HUES6 (cell line): Measurements from ENCODE around the gene ZNF20.

Source experiments
- H3K27ac ChIP-seq: 2 replicates; pipeline ENCODE4 v1.7.0; 2013; ENCODE audit warnings: low read depth, mild to moderate bottlenecking, low read length, inconsistent platforms
- H3K27me3 ChIP-seq: 2 replicates; pipeline ENCODE4 v1.6.1; 2013; ENCODE audit warnings: low read length; ENCODE audit not compliant: control insufficient read depth, insufficient read depth
- H3K36me3 ChIP-seq: 2 replicates; pipeline ENCODE4 v1.6.1; 2013; ENCODE audit warnings: low read length; ENCODE audit not compliant: control insufficient read depth, insufficient read depth
- H3K4me1 ChIP-seq: 2 replicates; pipeline ENCODE4 v1.6.1; 2013; ENCODE audit warnings: low read length; ENCODE audit not compliant: control insufficient read depth, insufficient read depth
- H3K4me3 ChIP-seq: 2 replicates; pipeline ENCODE4 v1.5.1; 2013; ENCODE audit warnings: low read depth, low read length
- H3K9ac ChIP-seq: one replicate; pipeline ENCODE4 v1.6.1; 2013; ENCODE audit warnings: mild to moderate bottlenecking, low read length
- H3K9me3 ChIP-seq: 2 replicates; pipeline ENCODE4 v1.6.1; 2013; ENCODE audit warnings: low read depth, low read length; ENCODE audit not compliant: control insufficient read depth, insufficient read depth

ZNF20 gene

GRCh38 chr19:12155324-12155860, 15.2 kb upstream of the ZNF20 start:
- Histone ChIP-seq H3K9ac (peak overlapping the region; percentile 99), H3K9me3 (peaks cover 14% of the 10 kb centered on the region), H3K36me3 (peaks cover 28% of the 10 kb centered on the region), H3K27me3 (no peaks in the 10 kb centered on the region), H3K4me1 (no peaks in the 10 kb centered on the region), H3K4me3 (peak overlapping the region; percentile 94), H3K27ac (no peak overlapping the region)

GRCh38 chr19:12145348-12145747, 5.2 kb upstream of the ZNF20 start:
- Histone ChIP-seq H3K4me1 (peaks cover 7% of the 10 kb centered on the region), H3K36me3 (peaks cover 46% of the 10 kb centered on the region), H3K4me3 (no peak overlapping the region), H3K9me3 (peaks cover 39% of the 10 kb centered on the region), H3K9ac (no peak overlapping the region), H3K27me3 (no peaks in the 10 kb centered on the region), H3K27ac (no peak overlapping the region)

DNA sequence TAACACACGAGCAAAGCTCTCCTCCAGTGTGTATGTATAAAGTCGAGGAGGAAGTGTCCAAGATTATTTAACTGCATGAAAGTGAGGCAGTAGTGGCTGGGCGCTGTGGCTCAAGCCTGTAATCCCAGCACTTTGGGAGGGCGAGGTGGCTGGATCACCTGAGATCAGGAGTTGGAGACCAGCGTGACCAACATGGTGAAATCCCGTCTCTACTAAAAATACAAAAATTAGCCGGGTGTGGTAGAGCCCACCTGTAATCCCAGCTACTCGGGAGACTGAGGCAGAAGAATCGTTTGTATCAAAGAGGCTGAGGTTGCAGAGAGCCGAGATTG, 1.2 kb upstream of the ZNF20 start:
- no peak overlapping the region for H3K27ac ChIP-seq
- H3K4me3 ChIP-seq, result no peak overlapping the region
- H3K9ac ChIP-seq, result no peak overlapping the region
- H3K27me3 ChIP-seq, result no peaks in the 10 kb centered on the region
- H3K9me3 ChIP-seq, result peaks cover 21% of the 10 kb centered on the region
- H3K36me3 ChIP-seq, result peaks cover 44% of the 10 kb centered on the region
- peaks cover 7% of the 10 kb centered on the region for H3K4me1 ChIP-seq

DNA sequence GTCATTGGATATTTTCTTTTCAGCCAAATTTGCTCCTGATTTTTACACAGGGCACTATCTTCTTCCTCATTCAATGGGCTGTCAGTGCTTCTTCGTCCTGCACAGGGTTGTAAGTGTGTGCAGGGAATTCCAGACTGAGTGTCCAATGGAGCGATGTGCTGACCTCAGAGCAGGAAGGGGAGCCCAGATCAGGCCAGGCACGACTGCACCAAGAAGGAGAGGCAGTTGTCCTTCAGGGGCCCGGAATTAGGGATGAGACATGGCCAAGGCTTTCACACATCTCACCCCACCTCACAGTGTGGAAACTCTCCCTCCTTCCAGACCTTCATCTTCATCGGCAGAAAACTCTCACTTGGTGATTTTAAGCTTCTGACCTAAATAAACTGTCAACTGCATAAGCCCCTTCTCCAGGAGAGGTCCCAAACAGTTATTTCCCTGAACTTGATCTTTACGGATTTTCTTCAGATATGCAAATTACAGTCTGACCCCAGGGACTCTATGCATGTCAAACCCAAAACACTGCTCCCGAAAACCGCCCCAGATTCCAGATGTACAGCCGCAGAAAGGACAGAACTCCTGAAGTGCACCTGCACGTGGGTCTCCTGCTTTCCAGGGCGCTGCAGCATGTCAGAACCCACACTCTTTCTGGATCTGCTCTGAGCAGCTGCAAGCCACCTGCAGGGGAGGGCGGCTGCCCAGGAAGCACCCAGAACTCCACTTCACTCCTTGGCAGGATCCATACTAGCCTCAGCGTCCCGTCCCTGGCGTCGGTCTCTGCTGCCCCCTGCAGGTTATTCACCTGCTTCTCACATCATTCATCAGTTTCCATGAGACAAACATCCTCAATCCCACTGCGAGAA, 625 bp upstream of the ZNF20 start:
- Histone ChIP-seq H3K9ac (peak overlapping the region; percentile 3), H3K27me3 (no peaks in the 10 kb centered on the region), H3K4me1 (peaks cover 7% of the 10 kb centered on the region), H3K27ac (no peak overlapping the region), H3K9me3 (peaks cover 17% of the 10 kb centered on the region), H3K4me3 (peak overlapping the region; percentile 88), H3K36me3 (peaks cover 42% of the 10 kb centered on the region)

GRCh38 chr19:12139269-12139668, 881 bp downstream of the ZNF20 start:
- peaks cover 7% of the 10 kb centered on the region for H3K4me1 ChIP-seq
- H3K27me3 ChIP-seq, result no peaks in the 10 kb centered on the region
- peaks cover 43% of the 10 kb centered on the region for H3K36me3 ChIP-seq
- H3K27ac ChIP-seq, result no peak overlapping the region
- H3K9ac ChIP-seq, result peak overlapping the region; percentile 78
- H3K9me3 ChIP-seq, result peaks cover 16% of the 10 kb centered on the region
- H3K4me3 ChIP-seq, result peak overlapping the region; percentile 88

GRCh38 chr19:12137221-12137940, 2.8 kb downstream of the ZNF20 start:
- Histone ChIP-seq H3K9me3 (peaks cover 35% of the 10 kb centered on the region), H3K4me1 (peaks cover 7% of the 10 kb centered on the region), H3K27ac (no peak overlapping the region), H3K36me3 (peaks cover 55% of the 10 kb centered on the region), H3K27me3 (no peaks in the 10 kb centered on the region), H3K4me3 (no peak overlapping the region), H3K9ac (no peak overlapping the region)

GRCh38 chr19:12133069-12133468, 7.1 kb downstream of the ZNF20 start:
- H3K4me3 ChIP-seq, result no peak overlapping the region
- no peak overlapping the region for H3K27ac ChIP-seq
- no peaks in the 10 kb centered on the region for H3K27me3 ChIP-seq
- peaks cover 62% of the 10 kb centered on the region for H3K9me3 ChIP-seq
- H3K9ac ChIP-seq, result no peak overlapping the region
- no peaks in the 10 kb centered on the region for H3K4me1 ChIP-seq
- H3K36me3 ChIP-seq, result peaks cover 67% of the 10 kb centered on the region

DNA sequence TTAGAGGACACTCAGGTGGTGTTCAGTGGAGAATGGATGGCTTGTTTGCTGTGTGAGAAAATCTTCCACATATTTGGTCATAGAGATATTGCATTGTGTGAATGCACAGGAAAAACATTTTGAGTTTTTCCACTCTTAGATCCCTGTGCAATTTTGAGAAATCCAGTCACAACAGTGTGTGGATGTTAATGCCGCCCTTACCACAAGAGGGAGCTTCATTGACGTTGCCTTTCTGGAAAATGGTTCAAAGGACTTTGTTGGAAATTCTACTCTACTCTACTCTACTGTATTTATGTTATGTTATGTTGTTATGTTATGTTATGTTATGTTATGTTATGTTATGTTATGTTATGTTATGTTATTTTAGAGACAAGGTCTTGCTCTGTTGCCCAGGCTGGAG, 13.4 kb downstream of the ZNF20 start:
- H3K4me3 ChIP-seq, result no peak overlapping the region
- H3K36me3 ChIP-seq, result peaks cover 9% of the 10 kb centered on the region
- peaks cover 34% of the 10 kb centered on the region for H3K9me3 ChIP-seq
- no peak overlapping the region for H3K9ac ChIP-seq
- no peaks in the 10 kb centered on the region for H3K27me3 ChIP-seq
- H3K27ac ChIP-seq, result no peak overlapping the region
- no peaks in the 10 kb centered on the region for H3K4me1 ChIP-seq

GRCh38 chr19:12117201-12117970, 22.8 kb downstream of the ZNF20 start:
- peaks cover 19% of the 10 kb centered on the region; the same call in 1 of the 2 replicates for H3K36me3 ChIP-seq

GRCh38 chr19:12113121-12113520, 27.0 kb downstream of the ZNF20 start:
- H3K4me1 ChIP-seq, result no peaks in the 10 kb centered on the region
- no peak overlapping the region for H3K4me3 ChIP-seq
- no peak overlapping the region for H3K27ac ChIP-seq
- no peaks in the 10 kb centered on the region for H3K27me3 ChIP-seq
- peaks cover 45% of the 10 kb centered on the region; the same call in 1 of the 2 replicates for H3K36me3 ChIP-seq
- peaks cover 69% of the 10 kb centered on the region for H3K9me3 ChIP-seq
- H3K9ac ChIP-seq, result no peak overlapping the region

More at GRCh38 chr19:12117201-12117970, 22.8 kb downstream of the ZNF20 start:
- Histone ChIP-seq H3K27me3 (no peaks in the 10 kb centered on the region), H3K9ac (no peak overlapping the region), H3K27ac (no peak overlapping the region), H3K4me3 (no peak overlapping the region), H3K4me1 (no peaks in the 10 kb centered on the region), H3K9me3 (peaks cover 37% of the 10 kb centered on the region)
